Ovary (tissue), 3 donors: ENCODE measurements around the gene MYO1B.

Experiments used
- CTCF ChIP-seq, 3 donors: fragments of 450-650 bp in 2 of 3; fragments of 200-600 bp in 1 of 3; IDR thresholded peaks; one replicate each; pipeline versions ENCODE4 v1.5.1 to v1.8.0; 2016 to 2022; ENCODE audit warnings: antibody characterized with exemption in 3 of 3, mild to moderate bottlenecking in 1 of 3
- EP300 ChIP-seq: sonication (generic); formaldehyde crosslinking; IDR thresholded peaks from one replicate; pipeline ENCODE4 v1.6.1; 2017; ENCODE audit warnings: antibody characterized with exemption
- POLR2A ChIP-seq: fragments of 450-650 bp; IDR thresholded peaks from one replicate; pipeline ENCODE4 v1.6.1; 2017; ENCODE audit warnings: antibody characterized with exemption, mild to moderate bottlenecking, moderate library complexity
- donor health status: DM: no; HTN: no; CAD: no.

- TF ChIP-seq CTCF (IDR thresholded peaks at IDR 0.05) = no peak
- no peak for TF ChIP-seq POLR2A
- no peak for TF ChIP-seq EP300
Measured at GRCh38 chr2:191215666-191216065, 29.5 kb upstream of the MYO1B start.
